ENCODE measurements around the gene ZFR. TPM values are rescaled to one million over a fixed set of nuclear protein-coding genes. Genes with fewer than 3 reads are reported as not detected.
"Not testable (repeated sequence)": the region's sequence is repeated elsewhere in the genome, so short reads cannot be mapped to it uniquely, and the experiment has no call there.

Gene ZFR
- total and polyA plus RNA-seq, 5 experiments from 2014 or later = 66.9 to 79.4 (median 69.8) TPM

- Mint-ChIP-seq H3K4me1 (peaks cover 0 to 2% (median 0%) of the 10 kb centered on the region in 4 donors), H3K27ac (peak overlapping the region in 4 of 10 donors; percentile 15 to 64 (median 52)), H3K9me3 (no peaks in the 10 kb centered on the region), H3K4me3 (no peak overlapping the region), H3K27me3 (no peaks in the 10 kb centered on the region), H3K36me3 (peaks cover 0 to 90% (median 21%) of the 10 kb centered on the region in 3 donors)
- DNase-seq (no peak), ATAC-seq (no peak)
- POLR2A ChIA-PET = no interaction called here
Observed at GRCh38 chr5:32390819-32391591, 53.5 kb downstream of the ZFR start.

- ATAC-seq = no peak
- peak overlapping the region in 1 of 10 donors; percentile 2 for H3K27ac Mint-ChIP-seq
- H3K4me1 Mint-ChIP-seq = peaks cover 0 to 3% (median 0%) of the 10 kb centered on the region in 4 donors
- no peak for DNase-seq
- POLR2A ChIA-PET = no interaction called here
- peaks cover 5 to 91% (median 23%) of the 10 kb centered on the region in 3 donors for H3K36me3 Mint-ChIP-seq
- H3K4me3 Mint-ChIP-seq = no peak overlapping the region
- no peaks in the 10 kb centered on the region for H3K27me3 Mint-ChIP-seq
- no peaks in the 10 kb centered on the region for H3K9me3 Mint-ChIP-seq
Observed at GRCh38 chr5:32388432-32389129, 56.0 kb downstream of the ZFR start.

GRCh38 chr5:32387841-32388240, 56.7 kb downstream of the ZFR start:
- Mint-ChIP-seq H3K36me3 (peaks cover 5 to 93% (median 25%) of the 10 kb centered on the region in 3 donors), H3K27me3 (no peaks in the 10 kb centered on the region), H3K27ac (no peak overlapping the region), H3K4me1 (peaks cover 0 to 3% (median 0%) of the 10 kb centered on the region in 4 donors), H3K9me3 (no peaks in the 10 kb centered on the region), H3K4me3 (no peak overlapping the region)
- DNase-seq (no peak), ATAC-seq (no peak)
- POLR2A ChIA-PET = no interaction called here

GRCh38 chr5:32387211-32387610, 57.3 kb downstream of the ZFR start:
- Mint-ChIP-seq H3K36me3 (peaks cover 5 to 93% (median 25%) of the 10 kb centered on the region in 3 donors), H3K9me3 (no peaks in the 10 kb centered on the region), H3K27ac (no peak overlapping the region), H3K4me3 (no peak overlapping the region), H3K27me3 (no peaks in the 10 kb centered on the region), H3K4me1 (peaks cover 0 to 3% (median 0%) of the 10 kb centered on the region in 4 donors)
- POLR2A ChIA-PET = no interaction called here
- ATAC-seq (no peak), DNase-seq (no peak)

GRCh38 chr5:32384621-32385020, 59.9 kb downstream of the ZFR start:
- DNase-seq (no peak), ATAC-seq (no peak)
- Mint-ChIP-seq H3K9me3 (no peaks in the 10 kb centered on the region), H3K4me1 (peaks cover 0 to 1% (median 0%) of the 10 kb centered on the region in 4 donors), H3K36me3 (peaks cover 5 to 90% (median 24%) of the 10 kb centered on the region in 3 donors), H3K27me3 (no peaks in the 10 kb centered on the region), H3K4me3 (no peak overlapping the region), H3K27ac (peak overlapping the region in 1 of 10 donors; percentile 4)
- POLR2A ChIA-PET = no interaction called here

- H3K27ac Mint-ChIP-seq = peak overlapping the region in 1 of 10 donors; percentile 71
- no peak overlapping the region for H3K4me3 Mint-ChIP-seq
- DNase-seq (no peak), ATAC-seq (no peak)
- H3K9me3 Mint-ChIP-seq = no peaks in the 10 kb centered on the region
- H3K36me3 Mint-ChIP-seq = peaks cover 5 to 89% (median 17%) of the 10 kb centered on the region in 3 donors
- peaks cover 0 to 1% (median 0%) of the 10 kb centered on the region in 4 donors for H3K4me1 Mint-ChIP-seq
- no peaks in the 10 kb centered on the region for H3K27me3 Mint-ChIP-seq
- POLR2A ChIA-PET = no interaction called here
Observed at GRCh38 chr5:32383586-32383985, 61.0 kb downstream of the ZFR start.

- ATAC-seq (no peak), DNase-seq (no peak)
- POLR2A ChIA-PET = interaction anchor here (1.2 kb wide), 1 partner anchor 70 kb away, joined by 3 read pairs; the partner anchor contains the start of gene MTMR12
- Mint-ChIP-seq H3K27ac (peak overlapping the region in 1 of 10 donors; percentile 25), H3K4me1 (peaks cover 0 to 1% (median 0%) of the 10 kb centered on the region in 4 donors), H3K27me3 (no peaks in the 10 kb centered on the region), H3K36me3 (peaks cover 5 to 86% (median 15%) of the 10 kb centered on the region in 3 donors), H3K4me3 (no peak overlapping the region), H3K9me3 (no peaks in the 10 kb centered on the region)
Observed at GRCh38 chr5:32383065-32383464, 61.5 kb downstream of the ZFR start.

- DNase-seq = no peak
- POLR2A ChIA-PET = no interaction called here
- Mint-ChIP-seq H3K4me3 (no peak overlapping the region), H3K27ac (peak overlapping the region in 4 of 10 donors; percentile 8 to 75 (median 54)), H3K9me3 (no peaks in the 10 kb centered on the region), H3K27me3 (no peaks in the 10 kb centered on the region), H3K36me3 (peaks cover 0 to 83% (median 13%) of the 10 kb centered on the region in 3 donors), H3K4me1 (peaks cover 0 to under 1% (median 0%) of the 10 kb centered on the region in 4 donors)
- no peak for ATAC-seq
Observed at GRCh38 chr5:32379421-32379820, 65.1 kb downstream of the ZFR start.

- DNase-seq (no peak), ATAC-seq (no peak)
- POLR2A ChIA-PET = no interaction called here
- Mint-ChIP-seq H3K4me3 (no peak overlapping the region), H3K27ac (no peak overlapping the region), H3K36me3 (peaks cover 0 to 83% (median 13%) of the 10 kb centered on the region in 3 donors), H3K4me1 (peaks cover 0 to under 1% (median 0%) of the 10 kb centered on the region in 4 donors), H3K9me3 (no peaks in the 10 kb centered on the region), H3K27me3 (no peaks in the 10 kb centered on the region)
Observed at GRCh38 chr5:32378966-32379365, 65.6 kb downstream of the ZFR start.

- peaks cover 0 to 75% (median 0%) of the 10 kb centered on the region in 3 donors for H3K36me3 Mint-ChIP-seq
- H3K27ac Mint-ChIP-seq = peak overlapping the region in 2 of 10 donors; percentile 7 to 10
- POLR2A ChIA-PET = no interaction called here
- no peak for DNase-seq
- no peak for ATAC-seq
- no peaks in the 10 kb centered on the region for H3K27me3 Mint-ChIP-seq
- H3K9me3 Mint-ChIP-seq = no peaks in the 10 kb centered on the region
- peaks cover 0 to 3% (median 0%) of the 10 kb centered on the region in 4 donors for H3K4me1 Mint-ChIP-seq
- no peak overlapping the region for H3K4me3 Mint-ChIP-seq
Observed at GRCh38 chr5:32369542-32370155, 74.9 kb downstream of the ZFR start.

GRCh38 chr5:32369032-32369431, 75.5 kb downstream of the ZFR start:
- peaks cover 0 to 3% (median 0%) of the 10 kb centered on the region in 4 donors for H3K4me1 Mint-ChIP-seq
- POLR2A ChIA-PET = no interaction called here
- no peak for DNase-seq
- H3K27me3 Mint-ChIP-seq = no peaks in the 10 kb centered on the region
- no peak overlapping the region for H3K4me3 Mint-ChIP-seq
- ATAC-seq = no peak
- peak overlapping the region in 1 of 10 donors; percentile 7 for H3K27ac Mint-ChIP-seq
- H3K36me3 Mint-ChIP-seq = peaks cover 0 to 74% (median 0%) of the 10 kb centered on the region in 3 donors
- H3K9me3 Mint-ChIP-seq = no peaks in the 10 kb centered on the region

- H3K27ac Mint-ChIP-seq, H3K27me3 Mint-ChIP-seq, ATAC-seq, H3K4me1 Mint-ChIP-seq, DNase-seq, H3K9me3 Mint-ChIP-seq, H3K4me3 Mint-ChIP-seq, POLR2A ChIA-PET: not testable (repeated sequence)
- peaks cover 0 to 74% (median 3%) of the 10 kb centered on the region in 3 donors for H3K36me3 Mint-ChIP-seq
Observed at GRCh38 chr5:32367271-32367670, 77.3 kb downstream of the ZFR start.

GRCh38 chr5:32365623-32366022, 78.9 kb downstream of the ZFR start:
- Mint-ChIP-seq H3K4me1 (peaks cover 0 to 2% (median 0%) of the 10 kb centered on the region in 4 donors), H3K27me3 (no peaks in the 10 kb centered on the region), H3K4me3 (no peak overlapping the region), H3K27ac (no peak overlapping the region), H3K36me3 (peaks cover 0 to 72% (median 9%) of the 10 kb centered on the region in 3 donors), H3K9me3 (no peaks in the 10 kb centered on the region)
- POLR2A ChIA-PET = no interaction called here
- ATAC-seq (no peak), DNase-seq (no peak)
